Mesothelial cell of epicardium (in vitro differentiated cells): ENCODE results near the gene VSTM2L. TPM values are rescaled to one million over a fixed set of nuclear protein-coding genes. Genes with fewer than 3 reads are reported as not detected.

Source experiments
- DNase-seq, 2 experiments: peaks; one replicate each; pipeline ENCODE4 v3.0.0; 2021; ENCODE audit warnings: low spot score in 2 of 2; ENCODE audit not compliant: unreplicated experiment in 2 of 2
- H3K27ac Mint-ChIP-seq: 2 replicates; pipeline ENCODE4 v1.8.0; 2021; ENCODE audit warnings: mixed read lengths
- H3K27me3 Mint-ChIP-seq: 2 replicates; pipeline ENCODE4 v1.8.0; 2021; ENCODE audit warnings: low read depth, mixed read lengths
- H3K36me3 Mint-ChIP-seq: 2 replicates; pipeline ENCODE4 v1.8.0; 2021; ENCODE audit warnings: mixed read lengths
- H3K4me1 Mint-ChIP-seq: 2 replicates; pipeline ENCODE4 v1.8.0; 2021; ENCODE audit warnings: mixed read lengths
- H3K4me3 Mint-ChIP-seq: 2 replicates; pipeline ENCODE4 v1.8.0; 2021; ENCODE audit warnings: mild to moderate bottlenecking, moderate library complexity, mixed read lengths
- H3K9me3 Mint-ChIP-seq: 2 replicates; pipeline ENCODE4 v1.8.0; 2021; ENCODE audit warnings: mixed read lengths
- CTCF ChIP-seq: fragments of 200-600 bp; sonication (generic); IDR thresholded peaks from one replicate; pipeline ENCODE4 v1.5.0; 2021; ENCODE audit warnings: antibody characterized with exemption; ENCODE audit not compliant: unreplicated experiment
- total RNA-seq: library from RNA; stranded (reverse); gene quantifications from 3 replicates; pipeline ENCODE4 v1.2.1, GENCODE V29; 2021

VSTM2L gene
- total RNA-seq, 1 donor from 2014 or later, result 31.9 TPM

GRCh38 chr20:37936041-37936440 is 33.1 kb downstream of the VSTM2L start:
- no peak for TF ChIP-seq CTCF
- Mint-ChIP-seq H3K4me1 (peaks cover 5% of the 10 kb centered on the region), H3K27ac (no peak overlapping the region), H3K36me3 (peaks cover 4% of the 10 kb centered on the region), H3K4me3 (no peak overlapping the region), H3K27me3 (peaks cover 3% of the 10 kb centered on the region), H3K9me3 (no peaks in the 10 kb centered on the region)
- no peak for DNase-seq

- H3K4me1 Mint-ChIP-seq, result peaks cover 5% of the 10 kb centered on the region
- peaks cover 6% of the 10 kb centered on the region for H3K36me3 Mint-ChIP-seq
- H3K27ac Mint-ChIP-seq, result no peak overlapping the region
- no peak for DNase-seq
- H3K9me3 Mint-ChIP-seq, result no peaks in the 10 kb centered on the region
- H3K27me3 Mint-ChIP-seq, result peaks cover 3% of the 10 kb centered on the region
- TF ChIP-seq CTCF, result no peak
- H3K4me3 Mint-ChIP-seq, result no peak overlapping the region
Observed at GRCh38 chr20:37936451-37936850, 33.5 kb downstream of the VSTM2L start.

- DNase-seq, result no peak
- no peak for TF ChIP-seq CTCF
- Mint-ChIP-seq H3K36me3 (peaks cover 4% of the 10 kb centered on the region), H3K9me3 (no peaks in the 10 kb centered on the region), H3K27ac (no peak overlapping the region), H3K27me3 (no peaks in the 10 kb centered on the region), H3K4me3 (no peak overlapping the region), H3K4me1 (peaks cover 5% of the 10 kb centered on the region)
Observed at GRCh38 chr20:37937686-37938085, 34.8 kb downstream of the VSTM2L start.

- Mint-ChIP-seq H3K36me3 (peaks cover 3% of the 10 kb centered on the region), H3K27me3 (no peaks in the 10 kb centered on the region), H3K9me3 (no peaks in the 10 kb centered on the region), H3K4me1 (peaks cover 5% of the 10 kb centered on the region), H3K4me3 (no peak overlapping the region), H3K27ac (no peak overlapping the region)
- TF ChIP-seq CTCF, result no peak
- DNase-seq, result no peak
Observed at GRCh38 chr20:37938181-37938750, 35.3 kb downstream of the VSTM2L start.

GRCh38 chr20:37938954-37939353 is 36.0 kb downstream of the VSTM2L start:
- peaks cover 3% of the 10 kb centered on the region for H3K36me3 Mint-ChIP-seq

More at GRCh38 chr20:37938954-37939353, 36.0 kb downstream of the VSTM2L start:
- Mint-ChIP-seq H3K27ac (no peak overlapping the region), H3K4me3 (no peak overlapping the region), H3K27me3 (no peaks in the 10 kb centered on the region), H3K9me3 (no peaks in the 10 kb centered on the region), H3K4me1 (peaks cover 5% of the 10 kb centered on the region)
- no peak for TF ChIP-seq CTCF
- peak in 1 of 2 experiments; percentile 25 for DNase-seq
